Measurements from ENCODE around the gene FAM3C.
"Not testable (repeated sequence)": the region's sequence is repeated elsewhere in the genome, so short reads cannot be mapped to it uniquely, and the experiment has no call there.

Gene FAM3C, protein sequence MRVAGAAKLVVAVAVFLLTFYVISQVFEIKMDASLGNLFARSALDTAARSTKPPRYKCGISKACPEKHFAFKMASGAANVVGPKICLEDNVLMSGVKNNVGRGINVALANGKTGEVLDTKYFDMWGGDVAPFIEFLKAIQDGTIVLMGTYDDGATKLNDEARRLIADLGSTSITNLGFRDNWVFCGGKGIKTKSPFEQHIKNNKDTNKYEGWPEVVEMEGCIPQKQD

DNA sequence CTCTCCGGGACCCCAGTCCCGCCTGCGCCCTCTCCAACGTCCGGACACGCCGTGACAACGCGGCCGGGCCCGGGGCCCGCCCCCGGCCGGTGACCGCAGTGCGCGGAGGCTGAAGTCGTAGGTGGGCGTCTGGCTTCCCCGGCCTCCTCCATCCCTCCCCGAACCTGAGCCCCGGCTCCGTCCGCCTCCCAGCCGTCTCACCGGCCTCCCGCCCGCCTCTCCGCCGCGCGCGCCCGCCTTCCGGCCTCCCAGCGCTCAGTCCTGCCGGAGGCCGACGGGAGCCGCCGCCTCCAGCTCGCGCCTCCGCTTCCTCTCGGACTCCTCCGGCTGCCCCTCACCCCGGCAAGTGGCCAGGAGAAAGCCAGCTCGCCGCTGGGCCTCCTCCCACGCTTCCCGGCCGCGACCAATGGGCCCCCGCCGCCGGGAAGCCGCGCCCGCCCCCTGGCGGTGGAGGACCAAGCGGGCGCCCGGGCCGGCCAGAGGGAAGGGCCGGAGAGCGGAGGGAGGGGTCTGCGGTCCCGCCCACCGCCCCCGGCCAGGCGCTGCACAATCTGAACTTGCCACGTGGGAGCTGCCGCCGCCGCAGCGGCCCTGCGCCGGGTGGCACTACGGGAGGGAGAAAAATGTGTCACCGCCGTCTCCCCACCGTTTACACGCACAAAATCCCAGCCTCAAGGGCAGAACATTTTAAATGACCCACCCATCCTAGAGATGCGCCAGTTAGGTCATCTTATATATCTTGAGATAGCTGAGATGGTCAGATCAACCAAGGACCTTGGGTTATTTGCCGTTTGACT, at the start of gene FAM3C:
Gene FAM3C (minus strand): TSS at position 348 of the 797 bp plus-strand sequence. CDS start 13,339 bp downstream, outside the sequence.
- Mint-ChIP-seq H3K4me3 (peak within 1 kb of the TSS; percentile 85), H3K4me1 (peaks cover 28% of the 10 kb centered on the region), H3K27ac (peak within 1 kb of the TSS; percentile 82), H3K9me3 (no peaks in the 10 kb centered on the region), H3K36me3 (peaks cover 11% of the 10 kb centered on the region), H3K27me3 (no peaks in the 10 kb centered on the region)
- peak; percentile 77 for DNase-seq
- CTCF ChIA-PET, result interaction anchor here (0.6 to 4.7 kb wide), 22 partner anchors 8 to 152 kb away, joined by 3 to 58 read pairs (median 6); no protein-coding TSS in a partner anchor

DNA sequence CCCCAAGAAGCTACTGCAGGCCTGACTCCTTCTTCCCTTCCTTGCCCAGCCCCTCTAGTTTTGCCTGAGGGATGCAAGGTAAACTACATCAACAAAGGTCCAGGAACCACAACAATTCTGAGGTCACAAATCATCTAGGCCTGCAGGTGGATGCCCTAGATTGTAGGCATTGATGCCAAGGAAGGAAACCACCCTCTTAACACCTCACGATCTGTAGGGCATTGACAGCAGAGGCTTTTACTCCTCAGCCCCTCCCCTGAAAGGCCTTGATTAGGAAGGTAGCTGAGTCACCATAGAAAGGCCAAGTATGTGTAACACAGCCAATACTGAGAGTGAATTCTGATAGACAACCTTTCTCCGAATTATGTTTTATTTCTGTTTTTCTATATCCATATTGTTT, 46.7 kb upstream of the FAM3C start:
- no peak overlapping the region for H3K27ac Mint-ChIP-seq
- DNase-seq, result no peak
- no peak overlapping the region for H3K4me3 Mint-ChIP-seq
- H3K36me3 Mint-ChIP-seq, result peaks cover 18% of the 10 kb centered on the region
- H3K4me1 Mint-ChIP-seq, result peaks cover 40% of the 10 kb centered on the region
- no peaks in the 10 kb centered on the region for H3K27me3 Mint-ChIP-seq
- CTCF ChIA-PET, result no interaction called here
- H3K9me3 Mint-ChIP-seq, result peaks cover 15% of the 10 kb centered on the region

DNA sequence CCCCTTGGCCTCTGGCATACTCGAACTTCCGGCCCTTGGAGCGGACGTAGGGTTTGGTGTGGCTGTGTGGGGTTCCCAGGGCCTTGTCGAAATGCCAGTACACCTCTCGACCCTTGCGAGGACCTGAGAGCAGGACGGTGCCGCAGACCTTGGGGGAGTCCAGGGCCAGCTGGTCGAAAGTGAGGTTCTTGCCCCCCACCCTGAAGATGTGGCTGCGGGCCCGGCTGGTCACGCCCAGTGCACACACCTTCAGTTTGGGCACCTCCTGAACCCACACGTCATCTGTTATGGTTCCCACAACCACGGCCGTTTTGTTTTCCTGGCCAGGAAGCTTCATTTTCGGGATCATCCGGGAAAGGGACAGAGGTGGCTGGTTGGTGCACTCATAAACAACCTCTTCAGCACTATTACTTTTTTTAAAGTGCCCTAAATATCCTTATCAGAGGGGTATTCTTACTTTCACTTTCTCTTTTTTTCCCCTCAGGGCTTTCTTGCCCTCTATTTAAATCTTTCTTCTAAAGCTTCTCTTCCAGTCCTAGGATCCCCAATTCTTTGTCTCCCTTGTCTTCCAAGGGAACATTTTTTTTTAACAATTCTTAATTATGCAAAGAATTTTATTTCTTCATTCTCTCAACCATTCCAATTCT, 44.9 kb upstream of the FAM3C start:
- H3K36me3 Mint-ChIP-seq, result peaks cover 18% of the 10 kb centered on the region
- H3K9me3 Mint-ChIP-seq, result peaks cover 15% of the 10 kb centered on the region
- CTCF ChIA-PET, result interaction anchor here (1.2 to 1.3 kb wide), 2 partner anchors 68 to 108 kb away, joined by 3 to 4 read pairs; no protein-coding TSS in a partner anchor
- peaks cover 44% of the 10 kb centered on the region for H3K4me1 Mint-ChIP-seq
- peak overlapping the region; percentile 56 for H3K27ac Mint-ChIP-seq
- H3K4me3 Mint-ChIP-seq, result no peak overlapping the region
- no peaks in the 10 kb centered on the region for H3K27me3 Mint-ChIP-seq
- DNase-seq, result no peak

GRCh38 chr7:121438043-121438955, 42.2 kb upstream of the FAM3C start:
- peaks cover 15% of the 10 kb centered on the region for H3K9me3 Mint-ChIP-seq
- H3K4me3 Mint-ChIP-seq, result peak overlapping the region; percentile 47
- CTCF ChIA-PET, result interaction anchor here (0.6 to 2.1 kb wide), 8 partner anchors 22 to 109 kb away, joined by 3 to 13 read pairs (median 3); partner anchors contain the start of gene FAM3C
- peaks cover 18% of the 10 kb centered on the region for H3K36me3 Mint-ChIP-seq
- DNase-seq, result peak; percentile 92
- peaks cover 46% of the 10 kb centered on the region for H3K4me1 Mint-ChIP-seq
- peak overlapping the region; percentile 92 for H3K27ac Mint-ChIP-seq
- H3K27me3 Mint-ChIP-seq, result not testable (repeated sequence)

- peaks cover 18% of the 10 kb centered on the region for H3K36me3 Mint-ChIP-seq
- H3K4me1 Mint-ChIP-seq, result peaks cover 43% of the 10 kb centered on the region
- no peak for DNase-seq
- no peak overlapping the region for H3K4me3 Mint-ChIP-seq
- no peaks in the 10 kb centered on the region for H3K27me3 Mint-ChIP-seq
- CTCF ChIA-PET, result interaction anchor here (0.6 to 2.1 kb wide), 6 partner anchors 21 to 110 kb away, joined by 3 to 13 read pairs (median 3); partner anchors contain the start of gene FAM3C
- peaks cover 15% of the 10 kb centered on the region for H3K9me3 Mint-ChIP-seq
- no peak overlapping the region for H3K27ac Mint-ChIP-seq
Observed at GRCh38 chr7:121437470-121437869, 41.4 kb upstream of the FAM3C start.

- no peak overlapping the region for H3K27ac Mint-ChIP-seq
- H3K36me3 Mint-ChIP-seq, result peaks cover 18% of the 10 kb centered on the region
- H3K4me1 Mint-ChIP-seq, result peaks cover 40% of the 10 kb centered on the region
- H3K27me3 Mint-ChIP-seq, result no peaks in the 10 kb centered on the region
- DNase-seq, result no peak
- peaks cover 15% of the 10 kb centered on the region for H3K9me3 Mint-ChIP-seq
- CTCF ChIA-PET, result no interaction called here
- no peak overlapping the region for H3K4me3 Mint-ChIP-seq
Observed at GRCh38 chr7:121436688-121437087, 40.6 kb upstream of the FAM3C start.

- Mint-ChIP-seq H3K27ac (no peak overlapping the region), H3K9me3 (peaks cover 15% of the 10 kb centered on the region), H3K36me3 (peaks cover 15% of the 10 kb centered on the region), H3K4me3 (no peak overlapping the region), H3K4me1 (peaks cover 35% of the 10 kb centered on the region), H3K27me3 (no peaks in the 10 kb centered on the region)
- CTCF ChIA-PET, result no interaction called here
- no peak for DNase-seq
Observed at GRCh38 chr7:121436136-121436535, 40.0 kb upstream of the FAM3C start.

DNA sequence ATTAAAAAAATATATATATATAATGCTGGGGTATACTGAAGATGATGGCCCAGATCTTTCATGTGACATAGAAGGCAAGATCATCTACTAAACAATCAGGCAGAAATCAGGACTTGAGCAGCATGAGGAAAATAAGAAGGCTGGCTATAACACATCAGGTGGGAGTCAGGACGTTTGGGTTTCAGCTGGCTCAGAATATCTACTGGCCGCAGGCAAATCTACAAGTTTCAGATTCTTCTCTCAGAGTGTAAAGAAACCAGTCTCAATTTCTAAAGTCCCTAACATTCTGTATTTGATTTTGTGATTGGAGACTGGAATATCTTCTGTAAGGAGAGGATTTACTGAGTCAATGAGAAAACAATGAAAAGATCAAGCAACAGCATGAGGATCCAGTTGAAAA, 37.7 kb upstream of the FAM3C start:
- Mint-ChIP-seq H3K27ac (no peak overlapping the region), H3K27me3 (no peaks in the 10 kb centered on the region), H3K4me1 (peaks cover 15% of the 10 kb centered on the region), H3K9me3 (peaks cover 3% of the 10 kb centered on the region), H3K4me3 (no peak overlapping the region), H3K36me3 (peaks cover under 1% of the 10 kb centered on the region)
- DNase-seq, result no peak
- CTCF ChIA-PET, result no interaction called here

- H3K4me1 Mint-ChIP-seq, H3K36me3 Mint-ChIP-seq, H3K27ac Mint-ChIP-seq, H3K27me3 Mint-ChIP-seq, DNase-seq, H3K9me3 Mint-ChIP-seq, H3K4me3 Mint-ChIP-seq, CTCF ChIA-PET: not testable (repeated sequence)
Observed at GRCh38 chr7:121432486-121432885, 36.4 kb upstream of the FAM3C start.

DNA sequence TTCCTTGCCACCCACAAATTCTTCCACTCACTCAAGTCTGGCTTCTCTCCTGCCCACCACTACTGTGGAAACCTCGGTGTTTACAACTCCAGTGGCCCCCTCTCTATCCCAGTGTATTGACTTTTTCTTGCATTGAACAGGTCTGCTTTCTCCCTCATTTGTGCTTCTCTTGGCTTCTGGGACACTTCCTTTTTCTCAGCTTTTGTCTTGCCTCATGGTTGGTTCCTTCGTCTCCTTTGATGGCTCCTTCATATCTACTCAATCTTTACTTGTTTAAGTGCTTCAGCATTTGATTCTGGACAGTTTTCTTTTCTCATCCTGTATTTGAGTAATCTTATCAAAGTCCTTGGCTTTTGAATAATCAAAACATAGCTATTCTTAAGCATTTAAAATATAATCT, 35.9 kb upstream of the FAM3C start:
- CTCF ChIA-PET, result no interaction called here
- no peaks in the 10 kb centered on the region for H3K36me3 Mint-ChIP-seq

DNA sequence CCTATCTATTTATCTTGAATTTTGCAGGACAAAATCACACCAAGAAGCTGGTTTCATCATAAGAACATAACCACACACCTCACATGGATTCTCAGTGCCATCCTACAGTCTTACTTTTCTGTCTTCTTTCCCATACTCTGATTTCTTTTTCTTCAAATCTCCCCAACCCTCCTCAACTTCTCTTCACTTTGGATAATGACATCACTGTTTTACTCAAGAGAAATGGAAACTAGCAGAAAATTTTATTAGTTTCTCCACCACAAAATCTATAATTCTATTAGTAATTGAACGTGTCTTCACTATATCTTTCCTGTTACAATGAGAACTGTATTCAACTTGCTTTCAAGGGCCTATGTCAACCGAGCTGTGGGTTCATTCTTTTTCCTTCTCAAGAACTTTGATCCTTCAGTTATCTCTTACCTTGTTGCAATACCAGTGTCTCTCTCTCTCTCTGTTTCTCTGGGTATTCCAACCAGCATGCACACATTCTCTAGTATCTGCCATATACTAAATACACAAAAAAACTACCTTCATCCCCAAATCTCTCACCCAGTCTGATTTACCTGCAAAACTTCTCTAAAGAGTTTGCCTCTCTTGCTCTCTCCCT, 35.4 kb upstream of the FAM3C start:
- CTCF ChIA-PET, result interaction anchor here (1.8 kb wide), 1 partner anchor 36 kb away, joined by 5 read pairs; the partner anchor contains the start of gene FAM3C
- Mint-ChIP-seq H3K9me3 (no peaks in the 10 kb centered on the region), H3K27me3 (no peaks in the 10 kb centered on the region), H3K4me1 (peaks cover 2% of the 10 kb centered on the region), H3K36me3 (no peaks in the 10 kb centered on the region), H3K27ac (no peak overlapping the region), H3K4me3 (no peak overlapping the region)
- DNase-seq, result no peak

More for the DNA sequence above, 35.9 kb upstream of the FAM3C start:
- Mint-ChIP-seq H3K27me3 (no peaks in the 10 kb centered on the region), H3K4me1 (peaks cover 2% of the 10 kb centered on the region), H3K9me3 (no peaks in the 10 kb centered on the region), H3K4me3 (no peak overlapping the region), H3K27ac (no peak overlapping the region)
- DNase-seq, result no peak

GRCh38 chr7:121430558-121430957, 34.5 kb upstream of the FAM3C start:
- H3K4me3 Mint-ChIP-seq, result no peak overlapping the region
- H3K27me3 Mint-ChIP-seq, result no peaks in the 10 kb centered on the region
- H3K36me3 Mint-ChIP-seq, result no peaks in the 10 kb centered on the region
- H3K9me3 Mint-ChIP-seq, result no peaks in the 10 kb centered on the region
- no peak overlapping the region for H3K27ac Mint-ChIP-seq
- CTCF ChIA-PET, result interaction anchor here (1.8 kb wide), 1 partner anchor 35 kb away, joined by 5 read pairs; the partner anchor contains the start of gene FAM3C
- no peak for DNase-seq
- H3K4me1 Mint-ChIP-seq, result peaks cover 2% of the 10 kb centered on the region

GRCh38 chr7:121429798-121430197, 33.7 kb upstream of the FAM3C start:
- DNase-seq, result no peak
- H3K4me3 Mint-ChIP-seq, result no peak overlapping the region
- H3K36me3 Mint-ChIP-seq, result no peaks in the 10 kb centered on the region
- no peak overlapping the region for H3K27ac Mint-ChIP-seq
- H3K27me3 Mint-ChIP-seq, result no peaks in the 10 kb centered on the region
- H3K9me3 Mint-ChIP-seq, result no peaks in the 10 kb centered on the region
- peaks cover 2% of the 10 kb centered on the region for H3K4me1 Mint-ChIP-seq
- CTCF ChIA-PET, result interaction anchor here (1.4 to 1.8 kb wide), 2 partner anchors 33 to 34 kb away, joined by 4 to 5 read pairs; partner anchors contain the start of gene FAM3C

Measured in activated naive CD4-positive, alpha-beta T cell treated with anti-CD3 and anti-CD28 coated beads, Interleukin-2, amount 10 ng/mL, durations not matched to agents 7 days and 5 days (primary cell).